CD4-positive, alpha-beta memory T cell (primary cell): ENCODE data around the gene KCNN4. TPM values are rescaled to one million over a fixed set of nuclear protein-coding genes. Genes with fewer than 3 reads are reported as not detected.

Experiments used
- CTCF ChIA-PET: fragments of 350-600 bp; sonication (Branson Sonifier 250); formaldehyde crosslinking; loops from one replicate; lab custom pipeline; 2021; ENCODE audit warnings: inconsistent platforms; ENCODE audit not compliant: partially characterized antibody; lab: Charles Lee
- POLR2A ChIA-PET: fragments of 350-600 bp; sonication (Branson Sonifier 250); formaldehyde crosslinking; loops from one replicate; lab custom pipeline; 2021; ENCODE audit not compliant: partially characterized antibody; lab: Charles Lee
- DNase-seq, 5 donors: peaks; one replicate each; pipeline versions ENCODE4 v3.0.0 to v3.0.0-alpha.2; 2020 to 2022; ENCODE audit warnings: mixed read lengths in 1 of 5
- H3K27ac ChIP-seq: one replicate; pipeline ENCODE4 v1.7.0; 2013; ENCODE audit warnings: low read depth, low read length
- H3K27me3 ChIP-seq: 2 replicates; pipeline ENCODE4 v1.7.0; 2013; ENCODE audit warnings: mild to moderate bottlenecking, low read length, moderate library complexity; ENCODE audit not compliant: insufficient read depth
- H3K36me3 ChIP-seq: 2 replicates; pipeline ENCODE4 v1.7.0; 2013; ENCODE audit warnings: mild to moderate bottlenecking, low read length, moderate library complexity; ENCODE audit not compliant: insufficient read depth
- H3K4me1 ChIP-seq: 2 replicates; pipeline ENCODE4 v1.7.0; 2013; ENCODE audit warnings: mild to moderate bottlenecking, low read length, moderate library complexity; ENCODE audit not compliant: insufficient read depth
- H3K4me3 ChIP-seq, 2 donors: one replicate each; pipeline ENCODE4 v1.7.0; 2013; ENCODE audit warnings: low read length in 2 of 2, mild to moderate bottlenecking in 1 of 2
- H3K9me3 ChIP-seq, 2 donors: one replicate each; pipeline ENCODE4 v1.7.0; 2013; ENCODE audit warnings: low read length in 2 of 2, control low read depth in 1 of 2; ENCODE audit not compliant: control insufficient read depth in 1 of 2
- H3K27ac Mint-ChIP-seq, 7 donors: one replicate each; pipeline ENCODE4 v1.8.0; 2020 to 2021; ENCODE audit warnings: mixed read lengths in 7 of 7, mild to moderate bottlenecking in 6 of 7, inconsistent platforms in 3 of 7, moderate library complexity in 3 of 7
- H3K27me3 Mint-ChIP-seq, 2 donors: one replicate each; pipeline ENCODE4 v1.8.0; 2020 to 2021; ENCODE audit warnings: mixed read lengths in 2 of 2
- H3K36me3 Mint-ChIP-seq, 2 donors: one replicate each; pipeline ENCODE4 v1.8.0; 2020 to 2021; ENCODE audit warnings: mixed read lengths in 2 of 2, inconsistent platforms in 1 of 2, mild to moderate bottlenecking in 1 of 2
- H3K4me1 Mint-ChIP-seq, 4 donors: one replicate each; pipeline ENCODE4 v1.8.0; 2020 to 2021; ENCODE audit warnings: mixed read lengths in 4 of 4, mild to moderate bottlenecking in 1 of 4
- H3K4me3 Mint-ChIP-seq, 8 donors: one replicate each; pipeline ENCODE4 v1.8.0; 2020 to 2021; ENCODE audit warnings: mixed read lengths in 8 of 8, mild to moderate bottlenecking in 7 of 8, moderate library complexity in 6 of 8, inconsistent platforms in 3 of 8
- H3K9me3 Mint-ChIP-seq, 8 donors: one replicate each; pipeline ENCODE4 v1.8.0; 2020 to 2021; ENCODE audit warnings: mixed read lengths in 8 of 8, mild to moderate bottlenecking in 5 of 8, inconsistent platforms in 3 of 8, moderate library complexity in 1 of 8
- intact Hi-C: fragments of 100-400 bp; cut with micrococcal nuclease; formaldehyde crosslinking; loops from one replicate; pipeline ENCODE4 v1.15.1; 2023
- polyA plus RNA-seq, 2 donors: library from polyadenylated mRNA; unstranded; fragments of 300-500 nt; fragmentation: Illumina TruSeq; gene quantifications; one replicate each; pipeline ENCODE4 v1.2.3, GENCODE V29; 2021
- total RNA-seq, 2 experiments: library from RNA; stranded (reverse); gene quantifications; one replicate each; pipeline ENCODE4 v1.2.3, GENCODE V29; 2021

KCNN4 gene
- total and polyA plus RNA-seq, 4 experiments from 2014 or later, result 10.5 to 33.9 (median 28.7) TPM

GRCh38 chr19:43754253-43754502 is 26.6 kb downstream of the KCNN4 start:
- Histone ChIP-seq H3K27me3 (no peaks in the 10 kb centered on the region), H3K9me3 (no peaks in the 10 kb centered on the region), H3K27ac (peak overlapping the region; percentile 93), H3K36me3 (peaks cover 25% of the 10 kb centered on the region), H3K4me3 (peak overlapping the region; percentile 94 to 98), H3K4me1 (peaks cover 38% of the 10 kb centered on the region)
- peak overlapping the region; percentile 96 to 99 (median 99) for H3K27ac Mint-ChIP-seq
- ChIA-PET POLR2A (interaction anchor here (0.6 to 6.4 kb wide), 10 partner anchors 8 to 250 kb away, joined by 3 to 116 read pairs (median 6); partner anchors contain the start of genes KCNN4, PHLDB3 and PLAUR), CTCF (interaction anchor here (0.9 to 7.6 kb wide), 9 partner anchors 9 to 85 kb away, joined by 3 to 80 read pairs (median 6); no protein-coding TSS in a partner anchor)
- H3K4me3 Mint-ChIP-seq, result peak overlapping the region; percentile 90 to 97 (median 96)
- H3K36me3 Mint-ChIP-seq, result peaks cover 15 to 36% of the 10 kb centered on the region in 2 donors
- DNase-seq, result peak in 1 of 5 donors; percentile 86
- H3K4me1 Mint-ChIP-seq, result peaks cover 24 to 63% (median 38%) of the 10 kb centered on the region in 4 donors
- intact Hi-C loops, result loop anchor here (1.0 to 2.0 kb wide), 5 partner anchors 9 to 86 kb away; partner anchors contain the start of genes KCNN4 and ZNF283
- H3K9me3 Mint-ChIP-seq, result peaks cover 0 to 3% (median 0%) of the 10 kb centered on the region in 8 donors
- no peaks in the 10 kb centered on the region for H3K27me3 Mint-ChIP-seq

- DNase-seq, result no peak
- H3K4me1 ChIP-seq, result peaks cover 48% of the 10 kb centered on the region
- peak overlapping the region; percentile 24 for H3K27ac ChIP-seq
- H3K27me3 Mint-ChIP-seq, result no peaks in the 10 kb centered on the region
- ChIA-PET POLR2A (interaction anchor here (0.6 to 6.4 kb wide), 4 partner anchors 15 to 75 kb away, joined by 3 to 116 read pairs (median 56); partner anchors contain the start of genes KCNN4 and ZNF283), CTCF (interaction anchor here (1.1 to 7.6 kb wide), 3 partner anchors 14 to 32 kb away, joined by 3 to 80 read pairs (median 4); no protein-coding TSS in a partner anchor)
- H3K36me3 ChIP-seq, result peaks cover 42% of the 10 kb centered on the region
- intact Hi-C loops, result no loop called here
- peak overlapping the region in 6 of 7 donors; percentile 55 to 99 (median 88) for H3K27ac Mint-ChIP-seq
- peak overlapping the region in 4 of 8 donors; percentile 48 to 97 (median 60) for H3K4me3 Mint-ChIP-seq
- no peaks in the 10 kb centered on the region for H3K27me3 ChIP-seq
- no peak overlapping the region for H3K4me3 ChIP-seq
- no peaks in the 10 kb centered on the region for H3K9me3 ChIP-seq
- peaks cover 29 to 50% of the 10 kb centered on the region in 2 donors for H3K36me3 Mint-ChIP-seq
- H3K4me1 Mint-ChIP-seq, result peaks cover 32 to 74% (median 49%) of the 10 kb centered on the region in 4 donors
- H3K9me3 Mint-ChIP-seq, result peaks cover 0 to 3% (median 0%) of the 10 kb centered on the region in 8 donors
Observed at GRCh38 chr19:43752287-43752875, 28.4 kb downstream of the KCNN4 start.

- Histone ChIP-seq H3K4me1 (peaks cover 47% of the 10 kb centered on the region), H3K9me3 (no peaks in the 10 kb centered on the region), H3K27ac (peak overlapping the region; percentile 24), H3K27me3 (no peaks in the 10 kb centered on the region), H3K4me3 (no peak overlapping the region), H3K36me3 (peaks cover 49% of the 10 kb centered on the region)
- peak overlapping the region; percentile 9 to 96 (median 81) for H3K27ac Mint-ChIP-seq
- DNase-seq, result no peak
- ChIA-PET CTCF (interaction anchor here (1.1 to 7.6 kb wide), 3 partner anchors 14 to 58 kb away, joined by 3 to 80 read pairs (median 3); no protein-coding TSS in a partner anchor), POLR2A (interaction anchor here (1.4 to 6.4 kb wide), 3 partner anchors 15 to 33 kb away, joined by 5 to 116 read pairs (median 106); partner anchors contain the start of gene KCNN4)
- H3K9me3 Mint-ChIP-seq, result peaks cover 0 to 3% (median 0%) of the 10 kb centered on the region in 8 donors
- peaks cover 32 to 71% (median 48%) of the 10 kb centered on the region in 4 donors for H3K4me1 Mint-ChIP-seq
- intact Hi-C loops, result no loop called here
- peaks cover 33 to 53% of the 10 kb centered on the region in 2 donors for H3K36me3 Mint-ChIP-seq
- H3K27me3 Mint-ChIP-seq, result no peaks in the 10 kb centered on the region
- peak overlapping the region in 1 of 8 donors; percentile 17 for H3K4me3 Mint-ChIP-seq
Observed at GRCh38 chr19:43751466-43752220, 29.1 kb downstream of the KCNN4 start.

- peaks cover 31 to 63% (median 42%) of the 10 kb centered on the region in 4 donors for H3K4me1 Mint-ChIP-seq
- Histone ChIP-seq H3K4me1 (peaks cover 38% of the 10 kb centered on the region), H3K4me3 (no peak overlapping the region), H3K27me3 (no peaks in the 10 kb centered on the region), H3K36me3 (peaks cover 60% of the 10 kb centered on the region), H3K9me3 (no peaks in the 10 kb centered on the region), H3K27ac (no peak overlapping the region)
- DNase-seq, result no peak
- H3K9me3 Mint-ChIP-seq, result no peaks in the 10 kb centered on the region
- POLR2A ChIA-PET, result interaction anchor here (0.6 to 0.9 kb wide), 2 partner anchors 27 to 31 kb away, joined by 3 to 4 read pairs; partner anchors contain the start of gene KCNN4
- peak overlapping the region in 5 of 7 donors; percentile 9 to 59 (median 48) for H3K27ac Mint-ChIP-seq
- CTCF ChIA-PET, result interaction anchor here (0.9 to 1.3 kb wide), 3 partner anchors 15 to 82 kb away, joined by 3 read pairs; no protein-coding TSS in a partner anchor
- peaks cover 44 to 66% of the 10 kb centered on the region in 2 donors for H3K36me3 Mint-ChIP-seq
- no peak overlapping the region for H3K4me3 Mint-ChIP-seq
- intact Hi-C loops, result no loop called here
- no peaks in the 10 kb centered on the region for H3K27me3 Mint-ChIP-seq
Observed at GRCh38 chr19:43749898-43750297, 30.9 kb downstream of the KCNN4 start.

GRCh38 chr19:43749152-43749551 is 31.6 kb downstream of the KCNN4 start:
- intact Hi-C loops, result no loop called here
- Mint-ChIP-seq H3K9me3 (no peaks in the 10 kb centered on the region), H3K27ac (peak overlapping the region in 4 of 7 donors; percentile 36 to 85 (median 76)), H3K27me3 (no peaks in the 10 kb centered on the region), H3K4me1 (peaks cover 29 to 55% (median 40%) of the 10 kb centered on the region in 4 donors), H3K36me3 (peaks cover 47 to 67% of the 10 kb centered on the region in 2 donors), H3K4me3 (no peak overlapping the region)
- Histone ChIP-seq H3K27ac (no peak overlapping the region), H3K4me1 (peaks cover 38% of the 10 kb centered on the region), H3K27me3 (no peaks in the 10 kb centered on the region), H3K36me3 (peaks cover 67% of the 10 kb centered on the region), H3K4me3 (no peak overlapping the region), H3K9me3 (no peaks in the 10 kb centered on the region)
- CTCF ChIA-PET, result interaction anchor here (1.1 to 1.3 kb wide), 2 partner anchors 16 to 81 kb away, joined by 3 read pairs; no protein-coding TSS in a partner anchor
- DNase-seq, result no peak
- POLR2A ChIA-PET, result no interaction called here

- peaks cover 33% of the 10 kb centered on the region for H3K4me1 ChIP-seq
- no peak for DNase-seq
- no peak overlapping the region for H3K4me3 ChIP-seq
- ChIA-PET CTCF (interaction anchor here (7.3 kb wide), 1 partner anchor 61 kb away, joined by 51 read pairs; no protein-coding TSS in a partner anchor), POLR2A (no interaction called here)
- H3K4me3 Mint-ChIP-seq, result no peak overlapping the region
- intact Hi-C loops, result no loop called here
- peak overlapping the region; percentile 2 for H3K27ac ChIP-seq
- H3K27ac Mint-ChIP-seq, result peak overlapping the region; percentile 68 to 85 (median 81)
- peaks cover 52 to 68% of the 10 kb centered on the region in 2 donors for H3K36me3 Mint-ChIP-seq
- no peaks in the 10 kb centered on the region for H3K27me3 ChIP-seq
- H3K9me3 ChIP-seq, result no peaks in the 10 kb centered on the region
- H3K4me1 Mint-ChIP-seq, result peaks cover 26 to 51% (median 37%) of the 10 kb centered on the region in 4 donors
- H3K9me3 Mint-ChIP-seq, result no peaks in the 10 kb centered on the region
- H3K36me3 ChIP-seq, result peaks cover 72% of the 10 kb centered on the region
- no peaks in the 10 kb centered on the region for H3K27me3 Mint-ChIP-seq
Observed at GRCh38 chr19:43748685-43749084, 32.1 kb downstream of the KCNN4 start.
